ENCODE measurements around the gene GPR42. TPM values are rescaled to one million over a fixed set of nuclear protein-coding genes. Genes with fewer than 3 reads are reported as not detected.

Gene GPR42
- total and polyA plus RNA-seq, 10 of the 15 experiments (the other 5 are each of a cell fraction or from before 2014, with no cell fraction given): 0.13 TPM; not detected in 9

DNA sequence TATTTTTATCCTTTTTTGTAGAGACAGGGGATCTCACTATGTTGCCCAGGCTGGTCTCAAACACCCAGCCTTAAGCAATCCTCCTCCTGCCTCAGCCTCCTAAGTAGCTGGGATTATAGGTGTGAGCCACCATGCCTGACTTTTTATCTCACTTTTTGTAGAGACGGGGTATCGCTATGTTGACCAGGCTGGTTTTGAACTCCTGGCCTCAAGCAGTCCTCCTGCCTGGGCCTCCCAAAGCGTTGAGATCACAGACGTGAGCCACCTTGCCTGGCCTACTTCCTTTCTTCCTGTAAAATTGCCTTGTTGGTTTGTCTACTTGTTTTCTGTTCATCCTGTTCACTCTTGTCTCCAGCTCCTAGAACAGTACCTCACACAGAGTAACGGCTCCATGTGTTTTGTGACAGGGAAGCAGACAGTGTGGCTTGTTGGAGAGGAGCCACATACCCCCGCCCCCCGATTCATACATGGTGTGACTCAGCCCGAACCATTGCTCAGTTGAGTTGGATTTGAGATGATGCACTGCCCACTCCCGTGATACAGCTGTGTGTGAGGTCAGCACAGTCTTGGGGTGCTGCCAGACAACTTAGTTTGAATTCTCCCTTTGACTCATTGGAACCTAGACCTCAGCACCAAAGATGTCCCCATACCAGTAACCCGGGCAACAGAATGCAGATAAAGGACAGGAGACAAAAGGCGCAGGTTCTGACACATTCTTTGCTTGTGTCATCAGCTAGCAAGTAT is 34.2 kb downstream of the GPR42 start (continued):
- TF ChIP-seq, protein P1, sequence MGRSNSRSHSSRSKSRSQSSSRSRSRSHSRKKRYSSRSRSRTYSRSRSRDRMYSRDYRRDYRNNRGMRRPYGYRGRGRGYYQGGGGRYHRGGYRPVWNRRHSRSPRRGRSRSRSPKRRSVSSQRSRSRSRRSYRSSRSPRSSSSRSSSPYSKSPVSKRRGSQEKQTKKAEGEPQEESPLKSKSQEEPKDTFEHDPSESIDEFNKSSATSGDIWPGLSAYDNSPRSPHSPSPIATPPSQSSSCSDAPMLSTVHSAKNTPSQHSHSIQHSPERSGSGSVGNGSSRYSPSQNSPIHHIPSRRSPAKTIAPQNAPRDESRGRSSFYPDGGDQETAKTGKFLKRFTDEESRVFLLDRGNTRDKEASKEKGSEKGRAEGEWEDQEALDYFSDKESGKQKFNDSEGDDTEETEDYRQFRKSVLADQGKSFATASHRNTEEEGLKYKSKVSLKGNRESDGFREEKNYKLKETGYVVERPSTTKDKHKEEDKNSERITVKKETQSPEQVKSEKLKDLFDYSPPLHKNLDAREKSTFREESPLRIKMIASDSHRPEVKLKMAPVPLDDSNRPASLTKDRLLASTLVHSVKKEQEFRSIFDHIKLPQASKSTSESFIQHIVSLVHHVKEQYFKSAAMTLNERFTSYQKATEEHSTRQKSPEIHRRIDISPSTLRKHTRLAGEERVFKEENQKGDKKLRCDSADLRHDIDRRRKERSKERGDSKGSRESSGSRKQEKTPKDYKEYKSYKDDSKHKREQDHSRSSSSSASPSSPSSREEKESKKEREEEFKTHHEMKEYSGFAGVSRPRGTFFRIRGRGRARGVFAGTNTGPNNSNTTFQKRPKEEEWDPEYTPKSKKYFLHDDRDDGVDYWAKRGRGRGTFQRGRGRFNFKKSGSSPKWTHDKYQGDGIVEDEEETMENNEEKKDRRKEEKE (IDR thresholded peaks at IDR 0.05): no peak
- TF ChIP-seq WRNIP1 (IDR thresholded peaks at IDR 0.05; ENCODE audit: borderline replicate concordance, low read depth, low read length) (no peak), SREBF1 (IDR thresholded peaks at IDR 0.05; ENCODE audit: low read length) (no peak), IRF4 (IDR thresholded peaks at IDR 0.05; ENCODE audit: low read depth, low read length) (peak; percentile 97), MYB (IDR thresholded peaks at IDR 0.05; ENCODE audit: borderline replicate concordance, low read depth, low read length) (no peak), HDGF (IDR thresholded peaks at IDR 0.05) (no peak), NFYA (IDR thresholded peaks at IDR 0.05; ENCODE audit: borderline replicate concordance, low read depth, low read length) (no peak), RAD21 (IDR thresholded peaks at IDR 0.05; ENCODE audit: insufficient read depth, low read depth, low read length) (no peak), HCFC1 (IDR thresholded peaks at IDR 0.05; ENCODE audit: low read length) (no peak), POU2F2 (IDR thresholded peaks at IDR 0.05; ENCODE audit: borderline replicate concordance, low read depth, low read length) (peak; percentile 76; the same call in 1 of the 3 replicates), MTA2 (IDR thresholded peaks at IDR 0.05; ENCODE audit: low read depth) (peak; percentile 65; the same call in 1 of the 2 replicates), ZBTB40 (IDR thresholded peaks at IDR 0.05; ENCODE audit: borderline replicate concordance) (no peak), HDAC6 (IDR thresholded peaks at IDR 0.05; ENCODE audit: unreplicated experiment) (no peak), ATF7 (IDR thresholded peaks at IDR 0.05; ENCODE audit: low read depth) (peak; percentile 91)
- TF ChIP-seq, protein P2, sequence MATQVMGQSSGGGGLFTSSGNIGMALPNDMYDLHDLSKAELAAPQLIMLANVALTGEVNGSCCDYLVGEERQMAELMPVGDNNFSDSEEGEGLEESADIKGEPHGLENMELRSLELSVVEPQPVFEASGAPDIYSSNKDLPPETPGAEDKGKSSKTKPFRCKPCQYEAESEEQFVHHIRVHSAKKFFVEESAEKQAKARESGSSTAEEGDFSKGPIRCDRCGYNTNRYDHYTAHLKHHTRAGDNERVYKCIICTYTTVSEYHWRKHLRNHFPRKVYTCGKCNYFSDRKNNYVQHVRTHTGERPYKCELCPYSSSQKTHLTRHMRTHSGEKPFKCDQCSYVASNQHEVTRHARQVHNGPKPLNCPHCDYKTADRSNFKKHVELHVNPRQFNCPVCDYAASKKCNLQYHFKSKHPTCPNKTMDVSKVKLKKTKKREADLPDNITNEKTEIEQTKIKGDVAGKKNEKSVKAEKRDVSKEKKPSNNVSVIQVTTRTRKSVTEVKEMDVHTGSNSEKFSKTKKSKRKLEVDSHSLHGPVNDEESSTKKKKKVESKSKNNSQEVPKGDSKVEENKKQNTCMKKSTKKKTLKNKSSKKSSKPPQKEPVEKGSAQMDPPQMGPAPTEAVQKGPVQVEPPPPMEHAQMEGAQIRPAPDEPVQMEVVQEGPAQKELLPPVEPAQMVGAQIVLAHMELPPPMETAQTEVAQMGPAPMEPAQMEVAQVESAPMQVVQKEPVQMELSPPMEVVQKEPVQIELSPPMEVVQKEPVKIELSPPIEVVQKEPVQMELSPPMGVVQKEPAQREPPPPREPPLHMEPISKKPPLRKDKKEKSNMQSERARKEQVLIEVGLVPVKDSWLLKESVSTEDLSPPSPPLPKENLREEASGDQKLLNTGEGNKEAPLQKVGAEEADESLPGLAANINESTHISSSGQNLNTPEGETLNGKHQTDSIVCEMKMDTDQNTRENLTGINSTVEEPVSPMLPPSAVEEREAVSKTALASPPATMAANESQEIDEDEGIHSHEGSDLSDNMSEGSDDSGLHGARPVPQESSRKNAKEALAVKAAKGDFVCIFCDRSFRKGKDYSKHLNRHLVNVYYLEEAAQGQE (IDR thresholded peaks at IDR 0.05; ENCODE audit: low read depth, low read length): no peak; the same call in 1 of the 2 replicates
- TF ChIP-seq, protein P3, sequence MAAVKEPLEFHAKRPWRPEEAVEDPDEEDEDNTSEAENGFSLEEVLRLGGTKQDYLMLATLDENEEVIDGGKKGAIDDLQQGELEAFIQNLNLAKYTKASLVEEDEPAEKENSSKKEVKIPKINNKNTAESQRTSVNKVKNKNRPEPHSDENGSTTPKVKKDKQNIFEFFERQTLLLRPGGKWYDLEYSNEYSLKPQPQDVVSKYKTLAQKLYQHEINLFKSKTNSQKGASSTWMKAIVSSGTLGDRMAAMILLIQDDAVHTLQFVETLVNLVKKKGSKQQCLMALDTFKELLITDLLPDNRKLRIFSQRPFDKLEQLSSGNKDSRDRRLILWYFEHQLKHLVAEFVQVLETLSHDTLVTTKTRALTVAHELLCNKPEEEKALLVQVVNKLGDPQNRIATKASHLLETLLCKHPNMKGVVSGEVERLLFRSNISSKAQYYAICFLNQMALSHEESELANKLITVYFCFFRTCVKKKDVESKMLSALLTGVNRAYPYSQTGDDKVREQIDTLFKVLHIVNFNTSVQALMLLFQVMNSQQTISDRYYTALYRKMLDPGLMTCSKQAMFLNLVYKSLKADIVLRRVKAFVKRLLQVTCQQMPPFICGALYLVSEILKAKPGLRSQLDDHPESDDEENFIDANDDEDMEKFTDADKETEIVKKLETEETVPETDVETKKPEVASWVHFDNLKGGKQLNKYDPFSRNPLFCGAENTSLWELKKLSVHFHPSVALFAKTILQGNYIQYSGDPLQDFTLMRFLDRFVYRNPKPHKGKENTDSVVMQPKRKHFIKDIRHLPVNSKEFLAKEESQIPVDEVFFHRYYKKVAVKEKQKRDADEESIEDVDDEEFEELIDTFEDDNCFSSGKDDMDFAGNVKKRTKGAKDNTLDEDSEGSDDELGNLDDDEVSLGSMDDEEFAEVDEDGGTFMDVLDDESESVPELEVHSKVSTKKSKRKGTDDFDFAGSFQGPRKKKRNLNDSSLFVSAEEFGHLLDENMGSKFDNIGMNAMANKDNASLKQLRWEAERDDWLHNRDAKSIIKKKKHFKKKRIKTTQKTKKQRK (IDR thresholded peaks at IDR 0.05; ENCODE audit: low read depth, low read length): no peak

Data from GM12878 (cell line).